GM12864 (cell line): ENCODE measurements around the gene ZNF609.
A peak's percentile ranks its signal among the peaks of the same experiment; 100 is the strongest.

Source experiments
- DNase-seq: peaks from one replicate; pipeline ENCODE4 v3.0.0-alpha.2; 2011; ENCODE audit warnings: low read depth
- H3K4me3 ChIP-seq: 2 replicates; pipeline ENCODE4 v1.5.1; 2011; ENCODE audit warnings: mild to moderate bottlenecking, low read depth, low read length, control low read depth
- TF ChIP-seq, protein P1 (sequence below): IDR thresholded peaks from 2 replicates; pipeline ENCODE4 v1.5.1; 2011; ENCODE audit warnings: low read depth, mild to moderate bottlenecking, moderate library complexity, low read length, control low read depth, inconsistent platforms; ENCODE audit errors: missing control alignments

Gene ZNF609

GRCh38 chr15:64698823-64699222 is 238.4 kb downstream of the ZNF609 start:
- TF ChIP-seq, protein P1, sequence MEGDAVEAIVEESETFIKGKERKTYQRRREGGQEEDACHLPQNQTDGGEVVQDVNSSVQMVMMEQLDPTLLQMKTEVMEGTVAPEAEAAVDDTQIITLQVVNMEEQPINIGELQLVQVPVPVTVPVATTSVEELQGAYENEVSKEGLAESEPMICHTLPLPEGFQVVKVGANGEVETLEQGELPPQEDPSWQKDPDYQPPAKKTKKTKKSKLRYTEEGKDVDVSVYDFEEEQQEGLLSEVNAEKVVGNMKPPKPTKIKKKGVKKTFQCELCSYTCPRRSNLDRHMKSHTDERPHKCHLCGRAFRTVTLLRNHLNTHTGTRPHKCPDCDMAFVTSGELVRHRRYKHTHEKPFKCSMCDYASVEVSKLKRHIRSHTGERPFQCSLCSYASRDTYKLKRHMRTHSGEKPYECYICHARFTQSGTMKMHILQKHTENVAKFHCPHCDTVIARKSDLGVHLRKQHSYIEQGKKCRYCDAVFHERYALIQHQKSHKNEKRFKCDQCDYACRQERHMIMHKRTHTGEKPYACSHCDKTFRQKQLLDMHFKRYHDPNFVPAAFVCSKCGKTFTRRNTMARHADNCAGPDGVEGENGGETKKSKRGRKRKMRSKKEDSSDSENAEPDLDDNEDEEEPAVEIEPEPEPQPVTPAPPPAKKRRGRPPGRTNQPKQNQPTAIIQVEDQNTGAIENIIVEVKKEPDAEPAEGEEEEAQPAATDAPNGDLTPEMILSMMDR = no peak
- no peak for DNase-seq
- no peak overlapping the region for H3K4me3 ChIP-seq

- H3K4me3 ChIP-seq = no peak overlapping the region
- TF ChIP-seq, protein P1 = no peak
- DNase-seq = no peak
These were observed 239.5 kb downstream of the ZNF609 start for GRCh38 chr15:64699751-64700388.

DNA sequence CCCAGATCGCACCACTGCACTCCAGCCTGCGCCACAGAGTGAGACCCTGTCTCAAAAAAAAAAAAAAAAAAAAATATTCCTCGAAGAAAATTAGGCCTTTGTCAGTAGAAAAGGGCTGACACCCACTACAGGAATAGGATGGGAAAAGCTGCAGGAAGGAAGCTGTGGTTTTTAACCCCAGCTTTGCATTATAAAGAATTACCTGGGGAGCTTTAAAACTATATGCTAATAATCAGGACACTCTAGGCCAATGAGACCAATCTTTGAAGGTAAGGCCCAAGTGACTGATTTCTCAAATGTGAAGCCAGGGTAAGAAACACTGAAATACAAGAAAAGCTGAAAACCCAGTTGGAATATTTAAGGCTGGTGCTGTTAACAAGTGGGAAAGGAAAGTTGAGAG is 240.7 kb downstream of the ZNF609 start:
- no peak for DNase-seq
- no peak overlapping the region for H3K4me3 ChIP-seq
- TF ChIP-seq, protein P1 = no peak

- H3K4me3 ChIP-seq = peak overlapping the region; percentile 78
- TF ChIP-seq, protein P1 = no peak
- no peak for DNase-seq
These were observed 241.3 kb downstream of the ZNF609 start for GRCh38 chr15:64701482-64702184.

DNA sequence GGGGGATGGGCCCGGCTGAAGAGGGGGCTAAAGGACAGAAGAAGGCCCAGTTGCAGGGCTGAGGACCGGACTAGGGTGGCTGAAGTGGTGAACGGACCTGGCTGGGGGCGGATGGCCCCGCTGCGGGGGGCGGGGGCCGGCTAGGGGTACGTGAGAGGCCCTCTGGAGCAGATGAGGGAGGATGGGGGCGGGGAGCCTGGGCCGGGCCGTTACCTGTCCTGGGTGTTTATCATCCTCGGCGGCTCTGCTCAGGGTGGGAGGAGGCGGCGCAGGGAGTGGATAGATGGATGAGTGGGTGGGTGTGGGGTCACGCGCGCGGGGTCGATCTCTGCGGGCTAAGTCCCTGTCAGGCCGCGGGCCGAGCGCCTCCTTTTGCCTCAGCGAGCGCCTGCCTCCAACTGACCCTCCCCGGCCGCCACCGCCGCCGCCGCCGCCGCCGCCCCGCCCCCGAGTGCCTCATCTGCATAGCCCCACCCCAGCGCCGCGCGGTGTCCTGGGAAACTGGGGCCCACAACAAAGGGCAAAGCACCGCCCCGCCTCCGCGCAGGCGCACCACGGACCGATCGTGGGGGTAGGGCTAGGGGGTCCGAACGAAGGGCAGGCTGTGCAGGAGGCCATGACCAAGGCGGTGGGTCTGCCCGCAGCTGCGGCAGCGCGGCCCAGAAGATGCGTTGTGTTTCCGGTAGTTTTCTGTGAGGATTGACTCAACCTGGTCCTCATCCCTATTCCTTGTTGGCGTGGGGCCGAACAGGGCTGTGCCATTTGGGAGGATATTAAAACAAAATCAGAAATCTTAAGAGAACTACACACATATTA is 242.6 kb downstream of the ZNF609 start:
- peak overlapping the region; percentile 78 for H3K4me3 ChIP-seq
- DNase-seq = peak; percentile 55
- TF ChIP-seq, protein P1 = no peak

DNA sequence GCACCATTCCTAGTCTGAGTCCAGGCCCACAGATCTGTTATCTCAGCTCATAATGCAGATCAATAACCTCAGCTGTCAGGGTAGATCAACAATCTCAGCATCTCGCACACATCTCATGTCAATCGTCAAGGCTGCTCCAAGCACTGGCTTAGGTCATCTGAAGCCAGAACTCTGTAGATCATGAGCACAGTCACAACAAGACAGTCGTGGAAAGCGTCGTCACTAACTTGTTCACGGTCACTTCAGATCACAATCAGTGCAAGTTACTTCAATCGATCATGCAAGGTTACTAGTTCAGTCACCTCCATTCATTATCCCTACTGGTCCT is 243.2 kb downstream of the ZNF609 start:
- TF ChIP-seq, protein P1 = no peak
- no peak for DNase-seq
- peak overlapping the region; percentile 78 for H3K4me3 ChIP-seq
